Tibial artery (tissue), 4 donors: ENCODE data around the gene HECTD4.

Experiments used
- DNase-seq, 2 donors: peaks; one replicate each; pipeline ENCODE4 v3.0.0-alpha.2; 2019
- H3K27ac ChIP-seq, 2 donors: fragments of 200-600 bp; sonication (generic) in 1 of 2; 1 replicate in 1 of 2; 2 replicates in 1 of 2; pipeline ENCODE4 v1.5.1; 2018 to 2019; ENCODE audit warnings: mild to moderate bottlenecking in 1 of 2
- H3K27me3 ChIP-seq, 2 donors: fragments of 200-600 bp; sonication (generic) in 1 of 2; one replicate each; pipeline versions ENCODE4 v1.5.1 to v1.6.0; 2016 to 2019
- H3K36me3 ChIP-seq, 3 donors: fragments of 200-600 bp; sonication (generic) in 2 of 3; one replicate each; pipeline ENCODE4 v1.5.1; 2016 to 2019; ENCODE audit warnings: mild to moderate bottlenecking in 2 of 3
- H3K4me1 ChIP-seq, 4 donors: fragments of 200-600 bp; sonication (generic) in 2 of 4; 1 replicate in 3 of 4; 2 replicates in 1 of 4; pipeline ENCODE4 v1.5.1; 2016 to 2019
- H3K4me3 ChIP-seq, 2 donors: fragments of 200-600 bp; sonication (generic) in 1 of 2; 1 replicate in 1 of 2; 2 replicates in 1 of 2; pipeline ENCODE4 v1.5.1; 2018 to 2019; ENCODE audit warnings: mild to moderate bottlenecking in 2 of 2
- H3K9me3 ChIP-seq, 3 donors: fragments of 200-600 bp; sonication (generic) in 1 of 3; one replicate each; pipeline ENCODE4 v1.5.1; 2016 to 2019
- intact Hi-C: fragments of 100-400 bp; cut with DNase I; formaldehyde crosslinking; loops from one replicate; pipeline ENCODE4 v1.15.0; 2023; ENCODE audit warnings: low total_unique reads
- TF ChIP-seq, protein P1 (sequence below), 2 experiments: fragments of 200-600 bp in 1 of 2; fragments of 450-650 bp in 1 of 2; IDR thresholded peaks; one replicate each; pipeline ENCODE4 v1.5.1; 2017 to 2019; ENCODE audit warnings: antibody characterized with exemption in 2 of 2, mild to moderate bottlenecking in 1 of 2, moderate library complexity in 1 of 2

HECTD4 gene

DNA sequence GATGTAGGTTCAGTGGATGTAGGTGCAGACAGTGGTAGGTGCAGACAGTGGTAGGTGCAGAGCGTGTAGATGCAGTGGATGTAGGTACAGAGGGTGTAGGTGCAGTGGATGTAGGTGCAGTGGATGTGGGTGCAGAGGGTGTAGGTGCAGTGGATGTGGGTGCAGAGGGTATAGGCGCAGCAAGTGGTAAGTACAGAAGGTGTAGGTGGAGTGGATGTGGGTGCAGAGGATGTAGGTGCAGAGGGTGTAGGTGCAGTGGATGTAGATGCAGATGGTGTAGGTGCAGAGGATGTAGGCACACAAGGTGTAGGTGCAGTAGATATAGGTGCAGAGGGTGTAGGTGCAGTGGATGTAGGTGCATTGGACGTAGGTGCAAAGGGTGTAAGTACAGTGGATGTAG, 86.0 kb downstream of the HECTD4 start:
- intact Hi-C loops: no loop called here
- peaks cover 0 to 51% (median 9%) of the 10 kb centered on the region in 3 donors for H3K36me3 ChIP-seq
- H3K4me1 ChIP-seq: no peaks in the 10 kb centered on the region
- no peak overlapping the region for H3K27ac ChIP-seq
- H3K4me3 ChIP-seq: no peak overlapping the region
- DNase-seq: no peak
- H3K27me3 ChIP-seq: no peaks in the 10 kb centered on the region
- H3K9me3 ChIP-seq: no peaks in the 10 kb centered on the region
- TF ChIP-seq, protein P1, sequence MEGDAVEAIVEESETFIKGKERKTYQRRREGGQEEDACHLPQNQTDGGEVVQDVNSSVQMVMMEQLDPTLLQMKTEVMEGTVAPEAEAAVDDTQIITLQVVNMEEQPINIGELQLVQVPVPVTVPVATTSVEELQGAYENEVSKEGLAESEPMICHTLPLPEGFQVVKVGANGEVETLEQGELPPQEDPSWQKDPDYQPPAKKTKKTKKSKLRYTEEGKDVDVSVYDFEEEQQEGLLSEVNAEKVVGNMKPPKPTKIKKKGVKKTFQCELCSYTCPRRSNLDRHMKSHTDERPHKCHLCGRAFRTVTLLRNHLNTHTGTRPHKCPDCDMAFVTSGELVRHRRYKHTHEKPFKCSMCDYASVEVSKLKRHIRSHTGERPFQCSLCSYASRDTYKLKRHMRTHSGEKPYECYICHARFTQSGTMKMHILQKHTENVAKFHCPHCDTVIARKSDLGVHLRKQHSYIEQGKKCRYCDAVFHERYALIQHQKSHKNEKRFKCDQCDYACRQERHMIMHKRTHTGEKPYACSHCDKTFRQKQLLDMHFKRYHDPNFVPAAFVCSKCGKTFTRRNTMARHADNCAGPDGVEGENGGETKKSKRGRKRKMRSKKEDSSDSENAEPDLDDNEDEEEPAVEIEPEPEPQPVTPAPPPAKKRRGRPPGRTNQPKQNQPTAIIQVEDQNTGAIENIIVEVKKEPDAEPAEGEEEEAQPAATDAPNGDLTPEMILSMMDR (IDR thresholded peaks at IDR 0.05): no peak

DNA sequence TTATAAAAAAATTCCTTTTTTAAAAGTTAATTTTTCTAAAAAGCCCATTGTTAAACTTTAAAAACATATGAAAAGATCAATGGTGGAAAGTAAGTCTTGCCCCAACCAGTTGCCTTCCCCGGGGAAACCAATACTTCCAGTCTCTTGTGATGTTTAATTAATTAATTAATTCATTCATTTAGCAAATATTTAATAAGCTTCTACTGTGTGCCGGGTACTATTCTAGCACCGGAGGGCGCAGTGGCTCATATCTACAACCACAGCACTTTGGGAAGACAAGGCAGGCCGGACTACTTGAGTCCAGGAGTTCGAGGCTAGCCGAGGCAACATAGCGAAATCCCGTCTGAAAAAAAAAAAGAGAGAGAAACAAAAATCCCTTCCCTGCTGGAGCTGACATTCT, 87.4 kb downstream of the HECTD4 start:
- H3K4me1 ChIP-seq: no peaks in the 10 kb centered on the region
- no peak overlapping the region for H3K4me3 ChIP-seq
- no peaks in the 10 kb centered on the region for H3K9me3 ChIP-seq
- H3K27me3 ChIP-seq: no peaks in the 10 kb centered on the region
- no peak overlapping the region for H3K27ac ChIP-seq
- TF ChIP-seq, protein P1 (IDR thresholded peaks at IDR 0.05): no peak
- peaks cover 0 to 56% (median 14%) of the 10 kb centered on the region in 3 donors for H3K36me3 ChIP-seq
- intact Hi-C loops: no loop called here
- no peak for DNase-seq

DNA sequence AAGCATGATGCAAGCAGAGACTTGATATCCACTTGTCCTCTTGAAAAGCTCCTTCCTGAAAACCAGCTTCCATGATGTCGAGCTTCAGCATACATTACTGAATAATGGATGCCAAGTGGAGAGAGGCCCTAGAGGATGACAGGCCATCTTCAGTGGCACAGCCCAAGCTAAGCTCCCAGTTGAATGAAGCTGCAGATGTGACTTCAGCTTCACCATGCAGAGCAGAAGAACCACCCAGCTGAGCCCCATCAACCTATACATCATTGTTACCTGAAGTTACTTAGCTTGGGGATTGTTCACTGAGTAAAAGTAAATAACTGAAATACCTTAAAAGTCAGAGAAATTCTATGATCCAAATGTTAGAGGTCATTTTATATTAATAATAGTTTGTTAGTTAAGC, 93.6 kb downstream of the HECTD4 start:
- Histone ChIP-seq H3K9me3 (peaks cover 0 to 9% (median 6%) of the 10 kb centered on the region in 3 donors), H3K36me3 (peaks cover 15 to 32% (median 18%) of the 10 kb centered on the region in 3 donors), H3K4me3 (no peak overlapping the region), H3K27ac (no peak overlapping the region), H3K27me3 (no peaks in the 10 kb centered on the region), H3K4me1 (no peaks in the 10 kb centered on the region)
- intact Hi-C loops: no loop called here
- TF ChIP-seq, protein P1 (IDR thresholded peaks at IDR 0.05): no peak
- DNase-seq: no peak

DNA sequence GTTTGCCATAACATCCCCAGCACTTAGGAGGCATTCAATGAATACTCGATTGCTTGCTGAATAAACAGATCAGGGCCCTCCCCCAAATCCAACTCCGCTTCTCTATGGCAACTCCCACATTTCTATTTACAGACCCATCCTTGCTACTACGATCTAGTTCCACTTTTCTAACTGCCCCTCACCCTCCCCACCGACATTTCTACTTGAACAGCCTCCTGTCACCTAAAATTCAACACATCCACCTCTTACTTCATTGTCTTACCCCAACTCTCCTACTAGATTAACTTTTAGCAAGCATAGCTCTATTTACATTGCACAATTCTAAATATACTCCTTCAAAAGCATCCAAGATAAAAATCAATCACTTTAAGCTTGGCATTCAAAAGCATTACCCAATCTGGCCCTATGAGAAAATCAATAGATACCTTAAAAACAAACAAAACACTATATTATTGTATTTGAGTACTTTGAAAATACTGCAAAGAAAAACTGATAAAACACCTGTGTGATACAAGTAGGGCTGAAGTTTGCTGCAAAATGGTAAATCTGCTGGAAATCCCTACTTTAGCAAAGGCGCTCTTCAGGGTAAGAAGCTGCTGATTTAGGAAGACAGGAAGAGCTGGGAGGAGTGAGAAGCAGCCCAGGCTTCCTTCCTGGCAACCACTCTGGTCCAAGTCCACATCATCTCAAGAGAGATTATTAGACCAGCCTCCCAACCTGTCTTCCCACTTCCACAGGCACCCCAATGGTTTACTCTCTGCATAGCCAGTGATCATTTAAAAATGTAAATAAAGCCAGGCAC, 96.4 kb downstream of the HECTD4 start:
- TF ChIP-seq, protein P1 (IDR thresholded peaks at IDR 0.05): no peak
- Histone ChIP-seq H3K4me3 (no peak overlapping the region), H3K4me1 (no peaks in the 10 kb centered on the region), H3K36me3 (peaks cover 14 to 18% (median 15%) of the 10 kb centered on the region in 3 donors), H3K9me3 (peaks cover 0 to 9% (median 6%) of the 10 kb centered on the region in 3 donors), H3K27ac (no peak overlapping the region), H3K27me3 (no peaks in the 10 kb centered on the region)
- intact Hi-C loops: no loop called here
- DNase-seq: no peak

DNA sequence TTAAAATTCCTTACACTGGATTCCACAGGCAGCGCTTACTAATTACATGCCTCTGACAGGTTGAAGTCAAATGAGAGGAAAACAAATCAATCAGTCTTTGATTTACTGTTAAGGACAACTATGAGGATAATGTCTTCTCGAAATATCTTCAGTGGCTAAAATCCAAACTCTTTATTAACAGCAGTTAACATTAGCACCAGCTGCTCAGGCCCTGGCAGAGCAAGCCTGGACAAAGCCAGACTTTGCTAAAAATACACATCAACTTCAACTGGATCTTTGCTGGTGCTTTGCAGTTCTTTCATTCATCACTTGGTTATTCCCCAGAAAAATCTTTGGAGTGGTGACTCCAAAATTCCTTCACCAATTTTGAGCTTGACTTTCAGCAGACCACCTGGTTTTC, 98.7 kb downstream of the HECTD4 start:
- Histone ChIP-seq H3K36me3 (peaks cover 5 to 13% (median 12%) of the 10 kb centered on the region in 3 donors), H3K27me3 (no peaks in the 10 kb centered on the region), H3K4me3 (no peak overlapping the region), H3K4me1 (no peaks in the 10 kb centered on the region), H3K27ac (no peak overlapping the region), H3K9me3 (peaks cover 0 to 5% (median under 1%) of the 10 kb centered on the region in 3 donors)
- DNase-seq: no peak
- intact Hi-C loops: no loop called here
- TF ChIP-seq, protein P1 (IDR thresholded peaks at IDR 0.05): no peak
